GM04504 (cell line): Measurements from ENCODE around the gene STPG4.
"Not testable (repeated sequence)": the region's sequence is repeated elsewhere in the genome, so short reads cannot be mapped to it uniquely, and the experiment has no call there.

Source experiments
- DNase-seq: peaks from one replicate; pipeline ENCODE4 v3.0.0-alpha.2; 2012; ENCODE audit warnings: low read depth

The STPG4 gene

GRCh38 chr2:47155091-47155876 lies at the start of gene STPG4:
TSS of gene STPG4 (minus strand) at chr2:47155308. CDS start at chr2:47155251, 57 bp downstream.
- DNase-seq = no peak

GRCh38 chr2:47204691-47205090 lies 49.6 kb upstream of the STPG4 start:
- no peak for DNase-seq

GRCh38 chr2:47203995-47204394 lies 48.9 kb upstream of the STPG4 start:
- DNase-seq = no peak

- no peak for DNase-seq
Observed at GRCh38 chr2:47201224-47201623, 46.1 kb upstream of the STPG4 start.

GRCh38 chr2:47198985-47199451 lies 43.9 kb upstream of the STPG4 start:
- peak; percentile 97 for DNase-seq

GRCh38 chr2:47196499-47196898 lies 41.4 kb upstream of the STPG4 start:
- no peak for DNase-seq

- no peak for DNase-seq
Observed at GRCh38 chr2:47196046-47196445, 40.9 kb upstream of the STPG4 start.

GRCh38 chr2:47195148-47195547 lies 40.0 kb upstream of the STPG4 start:
- no peak for DNase-seq

GRCh38 chr2:47194410-47194809 lies 39.3 kb upstream of the STPG4 start:
- no peak for DNase-seq

GRCh38 chr2:47193607-47194006 lies 38.5 kb upstream of the STPG4 start:
- no peak for DNase-seq

- no peak for DNase-seq
Observed at GRCh38 chr2:47190188-47190881, 35.2 kb upstream of the STPG4 start.

- DNase-seq = peak; percentile 84
Observed at GRCh38 chr2:47189635-47190034, 34.5 kb upstream of the STPG4 start.

GRCh38 chr2:47187069-47187468 lies 32.0 kb upstream of the STPG4 start:
- DNase-seq = no peak

- no peak for DNase-seq
Observed at GRCh38 chr2:47186351-47186750, 31.2 kb upstream of the STPG4 start.

- not testable (repeated sequence) for DNase-seq
Observed at GRCh38 chr2:47185098-47185497, 30.0 kb upstream of the STPG4 start.

- DNase-seq = no peak
Observed at GRCh38 chr2:47181176-47181575, 26.1 kb upstream of the STPG4 start.

GRCh38 chr2:47180531-47180930 lies 25.4 kb upstream of the STPG4 start:
- no peak for DNase-seq

GRCh38 chr2:47179388-47179787 lies 24.3 kb upstream of the STPG4 start:
- DNase-seq = no peak

GRCh38 chr2:47178341-47178740 lies 23.2 kb upstream of the STPG4 start:
- DNase-seq = no peak

- DNase-seq = no peak
Observed at GRCh38 chr2:47177043-47177565, 22.0 kb upstream of the STPG4 start.

GRCh38 chr2:47174733-47175361 lies 19.7 kb upstream of the STPG4 start:
- DNase-seq = peak; percentile 40

- DNase-seq = no peak
Observed at GRCh38 chr2:47173986-47174732, 19.1 kb upstream of the STPG4 start.
